HG03066 (cell line): ENCODE data around the gene CYP4B1.
"Not testable (repeated sequence)": the region's sequence is repeated elsewhere in the genome, so short reads cannot be mapped to it uniquely, and the experiment has no call there.

ENCODE experiments used
- ATAC-seq: cut with Tn5 transposase; IDR thresholded peaks from one replicate; pipeline ENCODE4 v1.9.1; 2021; ENCODE audit warnings: low read depth; ENCODE audit not compliant: unreplicated experiment

CYP4B1 gene

GRCh38 chr1:46812996-46813857 lies 14.4 kb downstream of the CYP4B1 start:
- no peak for ATAC-seq

DNA sequence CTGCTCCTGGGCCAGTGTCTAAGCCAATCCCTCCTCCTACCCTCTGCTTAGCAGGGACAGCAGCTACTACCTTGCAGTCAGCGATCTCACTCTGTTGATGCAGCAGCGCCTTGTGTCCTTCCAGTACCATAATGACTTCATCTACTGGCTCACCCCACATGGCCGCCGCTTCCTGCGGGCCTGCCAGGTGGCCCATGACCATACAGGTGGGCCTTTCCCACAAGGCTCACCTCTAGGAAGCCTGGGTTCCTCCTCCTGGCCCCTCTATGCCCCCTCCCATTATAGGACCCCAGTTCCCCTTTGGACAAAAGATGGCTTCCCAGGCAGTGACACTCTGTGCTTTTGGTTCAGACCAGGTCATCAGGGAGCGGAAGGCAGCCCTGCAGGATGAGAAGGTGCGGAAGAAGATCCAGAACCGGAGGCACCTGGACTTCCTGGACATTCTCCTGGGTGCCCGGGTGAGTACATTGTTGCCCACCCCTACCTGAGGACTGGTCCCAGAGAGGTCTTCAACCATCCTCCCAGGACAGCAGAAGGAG lies 15.1 kb downstream of the CYP4B1 start:
- ATAC-seq: no peak

- ATAC-seq: no peak
These were observed 16.3 kb downstream of the CYP4B1 start for GRCh38 chr1:46815133-46815532.

- no peak for ATAC-seq
These were observed 18.1 kb downstream of the CYP4B1 start for GRCh38 chr1:46816930-46817329.

DNA sequence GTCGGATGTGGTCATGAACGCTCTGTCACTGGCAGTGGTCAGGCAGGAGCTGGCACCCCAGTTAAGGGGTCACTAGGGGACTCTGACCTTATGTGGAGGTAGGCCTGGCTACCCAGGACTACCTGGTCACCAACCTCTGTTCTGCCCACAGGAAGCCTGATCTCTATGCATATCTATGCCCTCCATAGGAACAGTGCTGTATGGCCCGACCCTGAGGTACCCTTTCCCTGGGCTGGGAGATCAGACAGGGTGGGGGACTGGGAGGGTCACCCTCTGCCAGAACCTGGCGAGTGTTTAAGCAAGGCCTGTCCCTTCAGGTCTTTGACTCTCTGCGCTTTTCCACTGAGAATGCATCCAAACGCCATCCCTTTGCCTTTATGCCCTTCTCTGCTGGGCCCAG lies 19.0 kb downstream of the CYP4B1 start:
- no peak for ATAC-seq

DNA sequence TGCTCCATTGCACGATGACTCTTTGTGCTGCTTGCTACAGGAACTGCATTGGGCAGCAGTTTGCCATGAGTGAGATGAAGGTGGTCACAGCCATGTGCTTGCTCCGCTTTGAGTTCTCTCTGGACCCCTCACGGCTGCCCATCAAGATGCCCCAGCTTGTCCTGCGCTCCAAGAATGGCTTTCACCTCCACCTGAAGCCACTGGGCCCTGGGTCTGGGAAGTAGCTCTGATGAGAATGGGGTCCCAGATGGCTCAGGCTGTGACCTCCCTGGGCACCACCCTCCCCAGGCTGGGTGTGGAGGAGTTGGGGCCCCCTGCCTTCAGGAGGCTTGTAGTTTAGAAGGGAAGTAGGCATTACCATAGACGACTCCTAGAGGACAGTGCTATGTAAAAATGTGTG lies 19.7 kb downstream of the CYP4B1 start:
- ATAC-seq: no peak

- ATAC-seq: no peak
These were observed 20.5 kb downstream of the CYP4B1 start for GRCh38 chr1:46819335-46819734.

- no peak for ATAC-seq
These were observed 21.2 kb downstream of the CYP4B1 start for GRCh38 chr1:46820076-46820475.

- no peak for ATAC-seq
These were observed 21.8 kb downstream of the CYP4B1 start for GRCh38 chr1:46820560-46821060.

- ATAC-seq: no peak
These were observed 23.5 kb downstream of the CYP4B1 start for GRCh38 chr1:46822248-46822826.

- ATAC-seq: no peak
These were observed 24.3 kb downstream of the CYP4B1 start for GRCh38 chr1:46823151-46823550.

- ATAC-seq: not testable (repeated sequence)
These were observed 28.0 kb downstream of the CYP4B1 start for GRCh38 chr1:46826892-46827291.

DNA sequence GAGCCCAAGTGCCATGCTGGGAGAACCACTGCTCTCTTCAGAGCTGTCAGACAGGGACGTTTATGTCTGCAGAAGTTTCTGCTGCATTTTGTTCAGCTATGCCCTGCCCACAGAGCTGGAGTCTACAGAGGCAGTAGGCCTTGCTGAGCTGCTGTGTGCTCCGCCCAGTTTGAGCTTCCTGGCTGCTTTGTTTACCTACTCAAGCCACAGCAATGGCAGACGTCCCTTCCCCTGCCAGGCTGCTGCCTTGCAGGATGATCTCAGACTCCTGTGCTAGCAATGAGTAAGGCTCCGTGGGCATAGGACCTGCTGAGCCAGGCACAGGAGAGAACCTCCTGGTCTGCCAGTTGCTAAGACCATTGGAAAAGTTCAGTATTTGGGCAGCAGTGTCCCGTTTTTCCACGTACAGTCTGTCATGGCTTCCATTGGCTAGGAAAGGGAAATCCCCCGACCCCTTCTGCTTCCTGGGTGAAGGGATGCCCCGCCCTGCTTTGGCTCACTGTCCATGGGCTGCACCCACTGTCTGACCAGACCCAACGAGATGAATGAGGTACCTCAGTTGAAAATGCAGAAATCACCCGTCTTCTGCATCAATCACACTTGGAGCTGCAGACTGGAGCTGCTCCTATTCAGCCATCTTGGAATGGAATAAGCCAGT lies 31.9 kb downstream of the CYP4B1 start:
- no peak for ATAC-seq

- ATAC-seq: not testable (repeated sequence)
These were observed 36.6 kb downstream of the CYP4B1 start for GRCh38 chr1:46835469-46835868.

GRCh38 chr1:46846386-46846785 lies 47.5 kb downstream of the CYP4B1 start:
- not testable (repeated sequence) for ATAC-seq

- not testable (repeated sequence) for ATAC-seq
These were observed 58.8 kb downstream of the CYP4B1 start for GRCh38 chr1:46857660-46858065.

DNA sequence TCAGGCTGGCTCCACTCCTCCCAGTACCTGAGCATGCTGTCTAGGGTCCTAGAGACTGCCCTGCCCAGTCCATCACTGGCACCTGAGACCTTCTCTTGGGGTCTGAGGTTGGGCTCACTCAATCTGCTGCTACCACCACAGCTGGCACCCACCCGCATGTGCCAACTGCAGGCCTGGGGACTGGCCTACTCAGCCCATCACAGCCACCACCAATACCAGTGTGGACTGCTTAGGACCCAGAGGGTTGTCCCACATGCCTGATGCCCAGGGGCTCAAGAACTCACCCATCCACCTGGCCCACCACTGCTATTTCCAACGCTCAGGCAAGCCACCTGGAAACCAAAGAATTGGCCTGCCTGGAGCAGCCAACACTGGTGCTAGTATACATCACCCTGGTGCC lies 63.5 kb downstream of the CYP4B1 start:
- no peak for ATAC-seq
